Fibroblast of villous mesenchyme (primary cell): ENCODE measurements around the gene YAP1. TPM values are rescaled to one million over a fixed set of nuclear protein-coding genes. Genes with fewer than 3 reads are reported as not detected.

Source experiments
- DNase-seq: peaks from one replicate; pipeline ENCODE4 v3.0.0-alpha.2; 2010; ENCODE audit warnings: low read depth
- H3K4me3 ChIP-seq: 2 replicates; pipeline ENCODE4 v1.5.1; 2011; ENCODE audit warnings: low read depth, mild to moderate bottlenecking, low read length
- total RNA-seq: library from RNA; depleted of rRNA; stranded (reverse); fragments of >200 nt; gene quantifications from 2 replicates; pipeline ENCODE4 v1.2.3, GENCODE V29; 2012
- TF ChIP-seq, protein P1 (sequence below): IDR thresholded peaks from 2 replicates; pipeline ENCODE4 v1.5.1; 2012; ENCODE audit warnings: low read depth, mild to moderate bottlenecking, low read length; ENCODE audit not compliant: insufficient read depth

YAP1 gene
- total RNA-seq, 1 donor = 148 TPM

DNA sequence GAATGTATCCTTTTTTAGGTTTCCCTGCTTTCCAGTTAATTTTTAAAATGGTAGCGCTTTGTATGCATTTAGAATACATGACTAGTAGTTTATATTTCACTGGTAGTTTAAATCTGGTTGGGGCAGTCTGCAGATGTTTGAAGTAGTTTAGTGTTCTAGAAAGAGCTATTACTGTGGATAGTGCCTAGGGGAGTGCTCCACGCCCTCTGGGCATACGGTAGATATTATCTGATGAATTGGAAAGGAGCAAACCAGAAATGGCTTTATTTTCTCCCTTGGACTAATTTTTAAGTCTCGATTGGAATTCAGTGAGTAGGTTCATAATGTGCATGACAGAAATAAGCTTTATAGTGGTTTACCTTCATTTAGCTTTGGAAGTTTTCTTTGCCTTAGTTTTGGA lies 120.7 kb downstream of the YAP1 start:
- TF ChIP-seq, protein P1, sequence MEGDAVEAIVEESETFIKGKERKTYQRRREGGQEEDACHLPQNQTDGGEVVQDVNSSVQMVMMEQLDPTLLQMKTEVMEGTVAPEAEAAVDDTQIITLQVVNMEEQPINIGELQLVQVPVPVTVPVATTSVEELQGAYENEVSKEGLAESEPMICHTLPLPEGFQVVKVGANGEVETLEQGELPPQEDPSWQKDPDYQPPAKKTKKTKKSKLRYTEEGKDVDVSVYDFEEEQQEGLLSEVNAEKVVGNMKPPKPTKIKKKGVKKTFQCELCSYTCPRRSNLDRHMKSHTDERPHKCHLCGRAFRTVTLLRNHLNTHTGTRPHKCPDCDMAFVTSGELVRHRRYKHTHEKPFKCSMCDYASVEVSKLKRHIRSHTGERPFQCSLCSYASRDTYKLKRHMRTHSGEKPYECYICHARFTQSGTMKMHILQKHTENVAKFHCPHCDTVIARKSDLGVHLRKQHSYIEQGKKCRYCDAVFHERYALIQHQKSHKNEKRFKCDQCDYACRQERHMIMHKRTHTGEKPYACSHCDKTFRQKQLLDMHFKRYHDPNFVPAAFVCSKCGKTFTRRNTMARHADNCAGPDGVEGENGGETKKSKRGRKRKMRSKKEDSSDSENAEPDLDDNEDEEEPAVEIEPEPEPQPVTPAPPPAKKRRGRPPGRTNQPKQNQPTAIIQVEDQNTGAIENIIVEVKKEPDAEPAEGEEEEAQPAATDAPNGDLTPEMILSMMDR = no peak
- H3K4me3 ChIP-seq = no peak overlapping the region
- no peak for DNase-seq

DNA sequence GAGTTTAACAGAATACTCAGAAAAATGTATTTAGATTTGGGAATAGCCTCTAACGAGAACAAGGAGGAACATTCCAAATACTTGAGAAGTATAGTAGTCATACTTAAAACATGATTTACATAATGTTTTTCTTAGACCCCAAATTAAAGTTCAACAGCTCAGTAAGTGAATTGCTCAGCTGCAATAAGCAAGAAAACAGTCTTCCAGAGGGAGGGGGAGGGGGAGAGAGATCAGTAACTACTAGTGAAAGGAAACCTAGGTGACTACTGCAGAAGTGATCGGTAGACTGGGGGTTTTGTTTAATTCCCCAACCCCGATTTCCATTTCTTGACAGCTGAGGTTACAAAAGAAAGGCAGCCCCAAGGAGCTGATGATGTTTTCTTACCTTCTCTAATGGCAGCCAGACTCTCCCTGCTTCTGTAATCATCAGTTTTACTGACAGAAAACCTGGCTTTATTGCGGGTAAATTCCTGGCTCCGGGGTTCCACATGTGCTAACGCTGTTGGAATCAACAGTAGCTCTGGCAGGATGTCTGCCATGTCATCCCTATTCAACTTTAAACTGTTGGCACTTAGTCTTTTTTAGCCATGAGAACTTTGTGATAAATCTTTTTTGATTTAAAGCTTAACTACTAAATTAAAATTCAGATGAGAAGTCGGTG lies 124.7 kb downstream of the YAP1 start:
- DNase-seq = no peak
- H3K4me3 ChIP-seq = no peak overlapping the region
- TF ChIP-seq, protein P1 = no peak

DNA sequence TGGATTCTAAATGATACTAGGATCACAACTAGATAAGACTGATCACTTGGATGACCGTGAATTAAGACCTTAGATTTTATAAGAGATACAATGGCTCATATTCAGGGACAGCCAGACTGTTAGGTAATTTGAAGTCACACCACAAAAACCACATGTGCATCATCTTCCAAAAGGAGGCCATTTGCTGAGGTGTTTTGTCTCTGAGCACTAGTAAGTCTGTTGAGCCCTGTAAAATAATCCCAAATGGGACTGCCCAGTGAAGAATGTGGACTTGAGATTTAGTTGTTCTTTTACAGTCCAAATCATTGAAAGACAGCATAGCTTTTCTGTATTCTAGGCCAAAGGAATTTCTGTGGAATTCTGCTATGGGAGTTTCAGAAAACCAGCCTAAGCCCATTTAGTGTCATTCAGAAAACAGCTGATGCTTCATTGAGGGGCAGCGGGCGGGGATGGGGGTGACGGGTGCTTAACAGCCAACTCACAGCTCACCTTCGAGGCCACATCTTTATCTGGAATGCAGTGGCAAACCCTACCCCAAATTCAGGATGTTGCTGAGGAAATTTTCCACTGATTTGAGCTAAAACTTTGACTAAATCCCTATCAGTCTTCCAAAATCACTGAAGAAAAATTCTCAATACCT lies 127.0 kb downstream of the YAP1 start:
- DNase-seq = peak; percentile 65
- TF ChIP-seq, protein P1 = no peak
- H3K4me3 ChIP-seq = no peak overlapping the region

DNA sequence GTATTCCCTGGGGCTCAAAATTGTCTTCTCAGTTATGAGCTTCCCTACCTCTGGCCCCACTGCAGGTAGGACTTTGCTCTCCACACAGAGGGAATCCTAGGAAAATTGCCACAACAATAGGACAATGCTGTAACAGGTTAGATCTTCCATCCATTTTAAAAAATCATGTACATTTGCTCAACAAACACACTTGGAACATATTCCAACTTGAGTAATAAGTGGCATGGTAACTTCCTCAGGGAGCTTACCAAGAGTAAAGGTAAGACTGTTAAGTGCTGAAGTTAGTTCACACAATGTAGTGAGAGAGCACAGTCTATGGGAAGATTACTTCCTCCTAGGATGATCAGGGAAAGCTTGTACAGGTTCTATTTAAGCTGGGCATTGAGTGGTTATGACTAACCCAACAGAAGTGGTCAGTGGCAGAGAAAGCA lies 128.2 kb downstream of the YAP1 start:
- TF ChIP-seq, protein P1 = no peak
- no peak overlapping the region for H3K4me3 ChIP-seq
- DNase-seq = no peak

DNA sequence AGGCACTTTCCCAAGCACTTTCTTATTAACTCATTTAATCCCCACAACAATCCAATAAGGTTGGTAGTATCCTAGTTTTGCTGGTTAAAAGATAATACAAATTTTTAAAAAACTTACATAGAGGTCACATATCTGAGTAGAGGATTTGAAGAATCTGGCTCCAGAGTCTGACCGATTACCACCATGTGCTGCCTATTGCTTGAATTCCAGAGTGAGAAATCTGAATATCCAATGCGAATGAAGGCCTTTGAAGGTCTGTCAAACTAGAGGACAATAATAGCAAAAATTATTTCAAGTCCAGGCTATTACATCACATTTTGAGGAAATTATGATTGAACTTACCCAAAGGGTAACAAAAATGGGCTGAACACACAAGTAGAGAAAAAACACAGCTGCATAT lies 129.2 kb downstream of the YAP1 start:
- DNase-seq = no peak
- H3K4me3 ChIP-seq = no peak overlapping the region
- TF ChIP-seq, protein P1 = no peak

DNA sequence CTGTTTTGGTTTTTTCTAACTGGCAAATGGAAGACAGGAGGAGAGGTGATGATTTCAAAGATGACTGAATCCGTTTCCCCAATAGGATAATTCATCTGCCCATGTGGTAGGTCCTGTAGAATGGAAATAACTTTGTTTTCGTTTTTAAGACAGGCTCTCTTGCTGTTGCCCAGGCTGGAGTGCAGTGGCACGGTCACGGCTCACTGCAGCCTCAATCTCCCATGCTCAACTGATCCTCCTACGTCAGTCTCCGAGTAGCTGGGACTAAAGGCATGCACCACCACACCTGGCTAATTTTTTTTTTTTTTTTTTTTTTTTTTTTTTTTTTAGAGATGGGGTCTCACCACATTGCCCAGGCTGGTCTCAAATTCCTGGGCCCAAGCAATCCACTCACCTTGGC lies 129.7 kb downstream of the YAP1 start:
- no peak overlapping the region for H3K4me3 ChIP-seq
- TF ChIP-seq, protein P1 = no peak
- DNase-seq = no peak
